Liver (tissue), 9 donors: ENCODE data around the gene NEAT1. TPM values are rescaled to one million over a fixed set of nuclear protein-coding genes. Genes with fewer than 3 reads are reported as not detected.

Experiments
- DNase-seq: peaks from one replicate; pipeline ENCODE4 v3.0.0-alpha.2; 2017; ENCODE audit warnings: low spot score
- H3K27ac ChIP-seq, 2 donors: one replicate each; pipeline ENCODE4 v1.7.0; 2013; ENCODE audit warnings: inconsistent platforms in 2 of 2, low read length in 2 of 2, control low read depth in 1 of 2, low read depth in 1 of 2, mild to moderate bottlenecking in 1 of 2
- H3K27me3 ChIP-seq, 4 donors: one replicate each; pipeline versions ENCODE4 v1.6.1 to v1.7.0; 2013; ENCODE audit warnings: low read length in 3 of 4, inconsistent platforms in 1 of 4, mild to moderate bottlenecking in 1 of 4, moderate library complexity in 1 of 4; ENCODE audit not compliant: control insufficient read depth in 4 of 4, insufficient read depth in 4 of 4
- H3K36me3 ChIP-seq, 4 donors: one replicate each; pipeline versions ENCODE4 v1.6.1 to v1.7.0; 2013; ENCODE audit warnings: low read length in 3 of 4, mild to moderate bottlenecking in 3 of 4, low read depth in 1 of 4, moderate library complexity in 1 of 4; ENCODE audit not compliant: control insufficient read depth in 4 of 4, insufficient read depth in 3 of 4
- H3K4me1 ChIP-seq, 4 donors: one replicate each; pipeline versions ENCODE4 v1.6.1 to v1.7.0; 2013; ENCODE audit warnings: low read length in 3 of 4, mild to moderate bottlenecking in 3 of 4, moderate library complexity in 1 of 4; ENCODE audit not compliant: control insufficient read depth in 4 of 4, insufficient read depth in 4 of 4
- H3K4me3 ChIP-seq, 3 donors: one replicate each; pipeline versions ENCODE4 v1.6.1 to v1.7.0; 2013; ENCODE audit warnings: low read length in 3 of 3, control low read depth in 1 of 3, low read depth in 1 of 3, mild to moderate bottlenecking in 1 of 3
- H3K9ac ChIP-seq, 2 donors: one replicate each; pipeline ENCODE4 v1.7.0; 2013; ENCODE audit warnings: low read length in 2 of 2, mild to moderate bottlenecking in 2 of 2, moderate library complexity in 2 of 2, control low read depth in 1 of 2, low read depth in 1 of 2
- H3K9me3 ChIP-seq, 4 donors: one replicate each; pipeline versions ENCODE4 v1.6.1 to v1.7.0; 2013; ENCODE audit warnings: low read length in 3 of 4; ENCODE audit not compliant: control insufficient read depth in 4 of 4
- ATF3 ChIP-seq: IDR thresholded peaks from 2 replicates; pipeline ENCODE4 v1.6.1; 2016; ENCODE audit warnings: antibody characterized with exemption
- CTCF ChIP-seq: fragments of 150-350 bp; IDR thresholded peaks from 2 replicates; pipeline ENCODE4 v1.5.1; 2017; ENCODE audit warnings: improper control_type of control experiment, low read depth, low read length; ENCODE audit not compliant: missing input control
- FOXA2 ChIP-seq: IDR thresholded peaks from 2 replicates; pipeline ENCODE4 v1.6.1; 2016; ENCODE audit warnings: antibody characterized with exemption
- HNF4A ChIP-seq, 2 donors: conservative IDR thresholded peaks; 2 replicates each; pipeline ENCODE4 v1.6.1; 2016; ENCODE audit warnings: antibody characterized with exemption in 2 of 2, mild to moderate bottlenecking in 2 of 2
- JUND ChIP-seq, 2 donors: IDR thresholded peaks; 2 replicates each; pipeline ENCODE4 v1.6.1; 2016; ENCODE audit warnings: antibody characterized with exemption in 2 of 2
- RAD21 ChIP-seq, 2 donors: IDR thresholded peaks; 2 replicates each; pipeline ENCODE4 v1.6.1; 2016; ENCODE audit warnings: antibody characterized with exemption in 2 of 2, mild to moderate bottlenecking in 2 of 2
- REST ChIP-seq: IDR thresholded peaks from 2 replicates; pipeline ENCODE4 v1.6.1; 2016; ENCODE audit warnings: antibody characterized with exemption, mild to moderate bottlenecking
- RXRA ChIP-seq, 2 donors: IDR thresholded peaks; 2 replicates each; pipeline ENCODE4 v1.6.1; 2017 to 2018; ENCODE audit warnings: antibody characterized with exemption in 2 of 2, mild to moderate bottlenecking in 1 of 2
- SP1 ChIP-seq: IDR thresholded peaks from 2 replicates; pipeline ENCODE4 v1.6.1; 2018; ENCODE audit warnings: antibody characterized with exemption, mild to moderate bottlenecking
- TAF1 ChIP-seq: conservative IDR thresholded peaks from 2 replicates; pipeline ENCODE4 v1.6.1; 2016; ENCODE audit warnings: antibody characterized with exemption, mild to moderate bottlenecking
- ZBTB33 ChIP-seq: IDR thresholded peaks from 2 replicates; pipeline ENCODE4 v1.6.1; 2016; ENCODE audit warnings: antibody characterized with exemption
- WGBS: extraction: QIAGEN DNeasy Blood & Tissue Kit; methylation state at CpG from one replicate; pipeline ENCODE4 v1.1.7; 2013; 5-methylcytosine and 5-hydroxymethylcytosine counted together
- polyA plus RNA-seq, 2 donors: library from polyadenylated mRNA; stranded (reverse) in 1 of 2; unstranded in 1 of 2; fragments of 200-250 nt in 1 of 2; fragments of >200 nt in 1 of 2; fragmentation: Nextera tagmentation in 1 of 2; extraction: Ambion mirVana in 1 of 2; gene quantifications; one replicate each; pipeline versions ENCODE4 v1.2.1 to v1.2.3, GENCODE V29; 2013 to 2015
- total RNA-seq, 2 donors: library from RNA; depleted of rRNA; stranded (reverse); fragments of >200 nt; gene quantifications; one replicate each; pipeline ENCODE4 v1.2.3, GENCODE V29; 2014
- donor health status: healthy.
- donor health status: healthy.
- donor health status: healthy.
- donor health status: healthy.
- donor health status: healthy.

The NEAT1 gene
- total and polyA plus RNA-seq, 4 donors = 29.6 to 1,968 (median 80.8) TPM

- TF ChIP-seq REST (no peak), JUND (IDR thresholded peaks at IDR 0.05) (no peak), RXRA (IDR thresholded peaks at IDR 0.05) (no peak), ATF3 (no peak)
These were observed 21.4 kb upstream of the NEAT1 start (continued) for GRCh38 chr11:65401073-65401802.

- Histone ChIP-seq H3K27ac (no peak overlapping the region), H3K27me3 (no peaks in the 10 kb centered on the region), H3K4me1 (peaks cover 0 to 4% (median 0%) of the 10 kb centered on the region in 4 donors), H3K36me3 (peaks cover 2 to 34% (median 15%) of the 10 kb centered on the region in 4 donors), H3K9me3 (no peaks in the 10 kb centered on the region), H3K4me3 (no peak overlapping the region), H3K9ac (no peak overlapping the region)
- 61% methylated on average over 10 of the region's 10 CpGs for WGBS
- peak in 1 of 2 donors; percentile 11 for TF ChIP-seq HNF4A (conservative IDR thresholded peaks at IDR 0.05)
- no peak for TF ChIP-seq CTCF
- no peak for DNase-seq
These were observed 20.8 kb upstream of the NEAT1 start for GRCh38 chr11:65401803-65402248.

- Histone ChIP-seq H3K27ac (no peak overlapping the region), H3K9me3 (no peaks in the 10 kb centered on the region), H3K4me3 (no peak overlapping the region), H3K36me3 (peaks cover 2 to 27% (median 12%) of the 10 kb centered on the region in 4 donors), H3K4me1 (peaks cover 0 to 4% (median 0%) of the 10 kb centered on the region in 4 donors), H3K27me3 (no peaks in the 10 kb centered on the region), H3K9ac (no peak overlapping the region)
- TF ChIP-seq SP1 (no peak), HNF4A (conservative IDR thresholded peaks at IDR 0.05) (peak in 1 of 2 donors; percentile 8)
- no peak for DNase-seq
- WGBS = 60% methylated on average over 2 of the region's 2 CpGs
These were observed 19.8 kb upstream of the NEAT1 start for GRCh38 chr11:65402790-65403189.

- Histone ChIP-seq H3K27me3 (no peaks in the 10 kb centered on the region), H3K4me3 (no peak overlapping the region), H3K9ac (no peak overlapping the region), H3K36me3 (peaks cover 2 to 26% (median 11%) of the 10 kb centered on the region in 4 donors), H3K27ac (peak overlapping the region in 1 of 2 donors; percentile 47), H3K9me3 (no peaks in the 10 kb centered on the region), H3K4me1 (peaks cover 0 to 4% (median 0%) of the 10 kb centered on the region in 4 donors)
- DNase-seq = no peak
- 72% methylated on average over 12 of the region's 12 CpGs for WGBS
- TF ChIP-seq JUND (IDR thresholded peaks at IDR 0.05) (no peak), FOXA2 (no peak), RXRA (IDR thresholded peaks at IDR 0.05) (no peak), RAD21 (IDR thresholded peaks at IDR 0.05) (no peak), ZBTB33 (no peak), CTCF (no peak), SP1 (no peak), TAF1 (no peak)
These were observed 18.9 kb upstream of the NEAT1 start for GRCh38 chr11:65403607-65404121.
